Activated CD4-positive, alpha-beta T cell treated with anti-CD3 and anti-CD28 coated beads, Interleukin-2, amount 50 U/mL, for 16 hours (primary cell): ENCODE results near the gene WASF2.
A peak's percentile ranks its signal among the peaks of the same experiment; 100 is the strongest.
"Not testable (repeated sequence)": the region's sequence is repeated elsewhere in the genome, so short reads cannot be mapped to it uniquely, and the experiment has no call there.

Source experiments
- DNase-seq: peaks from one replicate; pipeline ENCODE4 v3.0.0-alpha.2; 2020

Gene WASF2, protein sequence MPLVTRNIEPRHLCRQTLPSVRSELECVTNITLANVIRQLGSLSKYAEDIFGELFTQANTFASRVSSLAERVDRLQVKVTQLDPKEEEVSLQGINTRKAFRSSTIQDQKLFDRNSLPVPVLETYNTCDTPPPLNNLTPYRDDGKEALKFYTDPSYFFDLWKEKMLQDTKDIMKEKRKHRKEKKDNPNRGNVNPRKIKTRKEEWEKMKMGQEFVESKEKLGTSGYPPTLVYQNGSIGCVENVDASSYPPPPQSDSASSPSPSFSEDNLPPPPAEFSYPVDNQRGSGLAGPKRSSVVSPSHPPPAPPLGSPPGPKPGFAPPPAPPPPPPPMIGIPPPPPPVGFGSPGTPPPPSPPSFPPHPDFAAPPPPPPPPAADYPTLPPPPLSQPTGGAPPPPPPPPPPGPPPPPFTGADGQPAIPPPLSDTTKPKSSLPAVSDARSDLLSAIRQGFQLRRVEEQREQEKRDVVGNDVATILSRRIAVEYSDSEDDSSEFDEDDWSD

DNA sequence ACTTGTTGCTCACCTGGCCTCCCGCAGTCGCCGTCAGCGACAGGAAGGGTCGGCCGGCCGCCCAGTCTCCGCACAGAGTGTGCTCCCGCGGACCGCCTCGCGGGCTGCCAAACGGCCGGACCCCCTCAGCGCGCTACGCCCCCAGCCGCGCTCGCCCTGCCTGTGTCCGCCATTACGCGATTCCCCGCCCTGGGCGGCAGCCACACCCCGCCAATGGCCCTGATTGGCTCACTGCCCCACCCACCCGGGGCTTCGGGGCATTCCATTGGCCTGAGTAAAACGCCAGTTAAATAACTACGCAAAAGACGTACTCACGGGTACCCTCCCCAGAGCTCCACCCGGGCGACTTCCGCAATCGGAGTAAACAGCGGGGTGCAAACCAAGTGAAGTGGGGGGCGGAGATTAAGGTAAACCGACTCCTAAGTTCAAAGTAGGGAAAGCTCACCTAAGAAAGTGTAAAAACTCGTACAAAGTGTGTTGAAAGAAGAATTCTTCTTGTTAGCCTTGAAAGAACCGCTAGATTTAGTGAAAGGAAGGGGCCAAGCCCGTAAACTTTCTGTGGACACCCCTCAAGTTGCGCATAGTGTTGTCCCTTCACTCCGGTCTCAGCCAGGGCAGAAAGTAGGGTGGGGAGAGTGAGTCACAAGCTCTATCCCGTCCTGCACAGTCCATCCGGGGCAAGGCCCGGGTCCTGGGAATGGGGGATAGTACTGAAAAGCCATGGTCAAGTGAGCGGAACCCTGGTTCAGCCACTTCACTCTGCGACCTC is at the start of gene WASF2:
TSS of gene WASF2 (minus strand) at position 195 of the 769 bp plus-strand sequence. CDS start 61,277 bp downstream, outside the sequence.
- DNase-seq, result peak; percentile 98

DNA sequence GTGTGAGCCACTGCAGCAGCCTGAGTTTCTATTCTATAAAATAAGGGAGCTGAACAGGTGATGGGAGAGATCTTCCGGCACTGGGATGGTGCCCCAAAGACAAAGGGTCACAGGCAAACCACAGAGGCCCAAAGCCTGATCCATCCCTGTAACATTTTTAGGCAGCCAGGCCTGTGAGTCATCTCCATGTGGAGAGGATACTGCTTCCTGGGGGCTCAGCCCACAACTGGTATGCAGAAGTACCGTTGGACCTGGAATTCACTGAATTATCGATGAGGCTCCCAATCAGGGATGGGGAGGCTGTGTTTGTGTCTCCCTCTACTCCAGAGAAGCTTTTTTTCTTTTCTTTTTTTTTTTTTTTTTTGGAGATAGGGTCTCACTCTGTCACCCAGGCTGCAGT is 48.8 kb upstream of the WASF2 start:
- no peak for DNase-seq

DNA sequence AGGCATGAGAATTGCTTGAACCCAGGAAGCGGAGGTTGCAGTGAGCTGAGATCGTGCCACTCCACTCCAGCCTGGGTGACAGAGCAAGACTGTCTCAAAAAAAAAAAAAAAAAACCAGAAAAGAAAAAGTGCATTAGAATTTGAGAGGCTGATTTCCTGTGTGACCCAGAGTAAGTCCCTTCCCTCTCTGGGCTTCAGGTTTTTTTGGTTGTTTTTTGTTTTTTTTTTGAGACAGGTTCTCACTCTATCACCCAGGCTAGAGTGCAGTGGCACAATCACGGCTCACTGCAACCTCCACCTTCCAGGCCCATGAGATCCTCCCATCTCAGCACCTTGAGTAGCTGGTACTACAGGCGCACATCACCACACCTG is 48.3 kb upstream of the WASF2 start:
- DNase-seq, result not testable (repeated sequence)

DNA sequence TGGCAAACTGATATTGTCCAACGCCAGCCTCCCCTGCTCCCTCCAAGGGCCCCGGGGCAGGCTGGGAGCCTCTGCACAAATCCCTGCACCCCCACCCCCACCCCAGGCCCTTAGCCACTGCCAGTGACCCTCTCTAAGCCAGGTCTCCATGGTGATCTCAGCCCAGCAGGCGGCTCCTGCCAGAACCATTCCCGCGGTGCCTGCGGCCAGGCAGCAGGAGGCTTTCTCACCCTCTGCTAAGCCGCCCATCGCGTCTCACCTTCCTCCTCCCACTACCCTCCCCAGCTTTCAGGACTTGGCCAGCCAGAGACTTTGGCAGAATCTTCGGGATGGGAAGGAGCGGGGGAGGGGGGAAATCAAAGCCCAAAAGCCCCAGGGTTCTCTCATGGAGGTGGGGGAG is 46.8 kb upstream of the WASF2 start:
- DNase-seq, result no peak

DNA sequence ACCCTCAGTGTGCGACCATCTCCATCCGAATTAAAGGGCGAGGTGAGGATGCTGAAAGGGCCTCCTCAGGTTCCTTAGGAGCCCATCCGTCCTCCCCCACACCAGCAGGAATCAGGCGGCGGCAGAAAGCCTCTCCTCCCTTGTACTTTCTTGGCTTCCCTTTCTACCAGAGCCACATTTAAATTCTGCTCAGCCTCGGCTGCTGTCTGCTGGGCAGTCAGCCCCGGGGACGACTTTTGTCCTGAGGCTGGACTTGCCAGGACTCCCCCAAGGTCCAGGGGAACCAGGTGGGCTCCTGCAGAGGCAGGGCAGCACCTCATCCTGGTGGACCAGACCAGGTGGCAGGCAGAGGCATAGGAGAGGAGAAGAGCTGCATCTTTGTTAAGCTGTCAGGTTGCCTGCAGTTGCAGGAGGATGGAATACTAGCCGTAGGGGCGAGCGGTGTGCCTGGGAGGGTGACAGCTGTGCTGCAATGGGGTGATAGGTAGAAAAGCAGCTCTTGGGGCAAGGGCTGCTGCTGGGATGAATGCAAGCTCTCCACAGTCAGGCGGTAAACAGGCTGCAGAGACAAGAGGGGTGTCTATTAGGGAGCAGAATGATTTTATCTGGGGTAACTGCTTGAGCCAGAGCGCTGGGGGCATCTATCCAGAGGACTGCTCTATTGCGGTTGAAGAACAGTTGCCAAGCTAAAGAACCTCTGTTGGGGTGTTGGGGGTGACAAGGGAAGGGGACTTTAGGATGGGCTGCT is 46.2 kb upstream of the WASF2 start:
- no peak for DNase-seq

DNA sequence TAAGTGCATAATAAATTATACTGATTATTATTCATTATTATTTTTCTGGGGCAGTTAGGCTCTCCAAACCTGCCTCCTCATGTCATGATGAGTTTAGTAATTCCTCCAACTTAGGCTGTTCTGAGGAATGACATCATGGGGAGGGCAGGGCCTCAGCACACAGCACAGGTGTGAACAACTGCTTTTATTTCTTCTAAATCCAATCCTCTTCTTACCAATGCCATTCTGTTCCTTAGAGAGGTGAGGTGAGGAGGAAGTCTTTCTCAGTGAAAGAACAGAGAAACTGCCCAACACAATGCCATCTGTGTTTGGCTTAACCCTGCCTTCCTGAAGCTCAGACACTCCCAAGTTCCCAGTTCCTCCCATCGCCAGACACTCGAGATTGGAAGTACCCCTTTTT is 45.4 kb upstream of the WASF2 start:
- DNase-seq, result no peak

DNA sequence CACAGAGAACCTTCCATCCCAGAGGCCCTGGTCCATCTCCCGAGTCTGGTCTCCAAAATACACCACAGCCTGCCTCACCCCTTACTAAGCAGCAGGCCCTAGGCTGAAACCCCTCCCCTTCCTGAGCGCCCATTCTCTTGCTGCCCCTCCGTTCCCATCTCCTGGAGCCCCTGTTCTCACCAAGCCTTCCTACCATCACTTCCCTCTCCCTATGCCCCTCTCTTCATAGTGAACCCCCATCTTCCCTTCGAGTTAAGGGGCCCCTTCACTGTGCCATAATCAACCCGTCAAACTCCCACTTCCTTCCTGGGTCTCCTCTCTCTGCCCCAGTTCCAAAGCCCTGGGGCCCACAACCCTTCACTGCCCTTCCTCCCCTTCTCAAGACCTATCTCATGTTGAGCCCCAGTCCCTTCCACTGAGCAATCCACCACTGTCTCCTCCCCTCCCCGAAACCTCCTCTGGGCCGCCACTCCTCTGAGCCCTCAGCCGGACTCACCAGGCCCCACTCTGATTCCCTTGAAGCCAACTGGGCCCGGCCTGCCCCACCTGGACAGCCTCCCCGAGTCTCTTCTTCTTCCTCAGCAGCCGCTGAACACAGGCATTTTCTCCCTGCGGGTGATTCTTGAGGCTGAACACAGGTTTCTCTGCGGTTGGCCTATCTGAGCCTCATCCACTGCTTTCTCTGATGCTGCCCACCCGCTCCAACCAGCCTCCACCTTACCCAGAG is 42.2 kb upstream of the WASF2 start:
- DNase-seq, result no peak

DNA sequence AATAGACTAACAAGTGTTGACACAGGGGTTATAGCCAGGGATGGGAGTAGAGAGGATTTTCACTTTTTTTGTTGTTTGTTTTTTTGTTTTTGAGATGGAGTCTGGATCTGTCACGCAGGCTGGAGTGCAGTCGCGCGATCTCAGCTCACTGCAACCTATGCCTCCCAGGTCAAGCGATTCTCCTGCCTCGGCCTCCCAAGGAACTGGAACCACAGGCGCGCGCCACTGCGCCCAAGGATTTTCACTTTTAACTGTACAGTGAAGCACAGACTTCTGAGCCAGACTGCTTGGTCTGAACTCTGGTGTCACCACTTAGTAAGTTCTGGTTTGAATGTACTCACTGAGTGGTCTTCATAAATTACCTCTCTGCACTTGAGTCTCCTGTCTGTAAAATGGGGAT is 40.2 kb upstream of the WASF2 start:
- no peak for DNase-seq

DNA sequence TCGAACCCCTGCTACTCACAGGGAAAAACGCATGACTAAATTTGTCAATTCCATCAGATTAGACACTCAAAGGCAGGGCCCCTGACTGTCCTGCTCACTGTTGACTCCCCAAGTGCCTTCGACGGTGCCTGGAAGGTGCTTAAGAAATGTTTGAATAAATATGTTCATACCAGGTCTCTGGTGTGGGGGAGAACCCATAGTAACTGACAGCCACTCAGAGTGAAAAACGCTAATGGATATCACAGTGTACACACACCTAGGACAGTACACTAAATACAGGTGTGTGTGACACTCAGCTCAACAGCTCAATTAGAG is 39.7 kb upstream of the WASF2 start:
- DNase-seq, result no peak

DNA sequence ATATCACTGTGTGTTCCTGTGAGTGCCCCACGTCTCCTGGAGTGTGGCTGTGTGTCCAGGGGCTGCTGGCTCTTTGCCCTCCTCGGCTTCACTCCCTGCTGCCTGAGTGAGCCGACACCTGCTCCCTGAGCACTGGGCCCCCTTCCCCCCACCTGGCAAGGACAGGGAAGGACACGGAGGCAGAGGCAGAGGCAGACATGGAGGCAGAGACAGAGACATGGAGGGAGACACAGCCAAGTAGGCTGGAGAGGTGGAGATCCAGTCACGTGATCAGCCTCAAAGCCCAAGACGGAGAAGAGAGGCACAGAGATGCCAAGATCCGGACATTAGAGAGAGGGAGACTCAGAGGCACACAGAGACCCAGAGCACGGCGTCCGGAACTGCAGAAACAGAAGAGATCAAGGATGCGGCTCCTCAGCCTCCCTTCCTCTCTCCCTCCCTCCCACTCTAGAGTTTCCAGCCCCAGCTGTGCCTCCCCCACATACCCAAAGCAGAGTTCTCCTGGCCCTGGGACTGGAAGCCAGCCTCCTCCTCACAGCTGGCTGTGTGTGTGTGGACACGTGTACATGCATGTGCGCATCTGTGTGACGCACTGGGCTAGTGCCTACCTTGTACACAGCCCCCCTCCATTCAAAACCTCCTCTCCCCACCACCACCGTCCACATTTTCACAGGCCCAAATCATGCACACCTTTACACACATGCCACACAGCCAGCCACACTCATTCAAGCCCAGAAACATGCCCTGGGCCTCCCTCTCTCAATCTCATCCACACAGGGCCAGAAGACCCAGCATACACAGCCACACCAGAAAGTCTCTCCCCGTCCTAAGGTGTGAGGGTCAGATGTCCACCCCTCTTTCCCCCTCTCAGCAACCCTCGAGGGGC is 39.1 kb upstream of the WASF2 start:
- no peak for DNase-seq

DNA sequence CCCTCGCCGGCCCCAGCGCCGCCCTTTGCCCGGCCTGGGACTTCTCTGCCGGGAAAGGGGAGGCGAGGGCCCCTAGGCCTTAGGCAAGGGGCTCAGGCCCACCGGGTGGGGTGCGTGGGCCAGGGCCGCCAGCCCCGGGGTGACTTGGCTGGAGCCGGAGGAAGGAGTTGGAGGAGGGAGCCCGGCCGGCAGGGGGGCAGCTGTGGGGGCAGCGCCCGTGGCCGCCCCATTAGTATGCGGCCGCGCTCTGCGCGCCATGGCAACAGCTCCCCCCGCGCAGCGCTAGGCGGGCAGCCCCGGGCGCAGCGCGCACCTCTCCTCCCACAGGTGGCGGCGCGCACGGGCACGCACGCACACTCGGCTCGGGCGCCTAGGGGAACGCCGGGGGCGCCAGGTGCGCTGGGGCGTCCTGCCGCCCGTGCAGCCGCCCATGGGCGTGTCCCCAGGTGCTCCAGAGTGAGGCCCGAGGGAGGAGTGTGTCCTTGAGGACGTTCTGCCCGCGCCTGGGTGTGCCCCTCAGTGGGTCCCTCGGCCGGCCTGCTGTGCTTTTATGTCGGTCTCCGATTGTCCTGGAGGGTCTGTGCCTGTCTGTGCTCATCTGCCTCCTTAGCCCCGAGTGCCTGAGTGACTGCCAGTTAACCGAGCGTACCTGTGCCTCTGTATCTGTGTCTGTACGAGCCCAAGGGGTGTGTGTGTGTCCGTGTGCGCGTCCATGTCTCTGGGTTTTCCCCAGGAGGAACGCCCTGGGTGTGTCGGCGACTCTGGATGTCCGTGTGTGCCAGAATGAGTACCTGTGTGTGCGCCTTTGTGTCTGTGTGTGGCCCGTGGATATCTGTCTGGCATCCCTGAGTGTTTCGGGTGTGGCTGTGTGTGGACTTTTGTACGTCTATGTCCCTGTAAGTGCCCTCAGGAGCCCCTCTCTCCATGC is 38.2 kb upstream of the WASF2 start:
- DNase-seq, result no peak

DNA sequence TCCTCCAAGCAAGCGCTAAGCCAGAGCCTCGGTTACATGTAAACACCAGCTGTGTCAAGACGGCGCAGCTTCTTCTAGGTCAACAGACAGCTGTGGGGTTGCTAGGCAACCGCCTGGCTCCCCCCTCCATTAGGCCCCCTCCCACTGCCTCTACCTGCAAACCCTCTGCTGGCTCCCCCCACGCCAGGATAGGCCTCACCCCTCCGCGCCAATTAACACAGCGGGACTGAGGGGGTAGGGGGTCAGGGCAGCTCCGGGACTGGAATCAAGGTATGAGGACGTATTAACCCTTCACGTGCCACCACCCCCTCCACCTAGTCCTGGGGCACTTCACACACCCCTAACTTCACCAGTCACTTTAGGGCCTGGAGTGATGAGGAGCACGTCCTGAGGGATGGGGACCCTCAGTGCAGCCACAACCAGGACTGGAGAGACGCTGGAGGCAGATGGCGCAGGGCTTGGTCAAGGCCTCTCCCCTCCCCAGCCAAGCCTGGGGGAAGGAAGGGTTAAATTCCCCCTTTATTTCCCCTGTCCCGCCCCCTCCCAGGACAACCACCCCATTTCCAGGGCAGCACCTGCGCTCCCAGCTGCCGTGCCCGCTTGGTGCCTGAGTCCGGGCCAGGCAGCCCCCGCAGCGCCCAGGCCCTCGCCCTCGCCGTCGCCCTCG is 37.4 kb upstream of the WASF2 start:
- DNase-seq, result peak; percentile 11

DNA sequence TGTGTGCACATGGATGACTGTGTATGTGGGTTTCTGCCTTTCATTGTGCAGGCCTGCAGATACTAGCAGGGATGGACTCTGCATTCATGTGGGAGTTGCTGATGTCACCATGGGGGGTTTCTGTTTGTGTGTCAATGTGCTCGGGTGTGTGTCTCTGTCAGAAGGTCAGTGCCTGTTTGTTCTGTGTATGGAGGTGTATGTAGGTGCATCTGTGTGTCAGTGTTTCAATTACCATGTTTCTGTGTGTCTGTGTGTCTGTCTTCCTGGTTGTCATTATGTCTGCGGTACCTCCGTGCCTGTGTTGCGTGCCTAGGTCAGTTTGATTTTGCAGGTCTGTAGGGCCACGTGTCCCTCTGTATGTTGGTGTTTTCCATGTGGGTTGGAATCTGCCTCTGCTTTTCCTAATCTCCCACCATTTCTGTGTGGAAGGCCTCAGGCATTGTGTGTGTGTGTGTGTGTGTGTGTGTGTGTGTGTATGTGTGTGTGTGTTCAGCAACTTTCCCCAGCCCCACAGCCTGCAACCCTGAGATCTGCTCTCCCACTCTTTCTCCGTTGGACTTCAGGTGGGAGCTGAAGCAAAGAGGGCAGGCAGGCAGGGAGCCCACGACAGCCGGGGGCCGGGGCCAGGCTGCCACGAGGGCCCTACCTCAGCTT is 36.7 kb upstream of the WASF2 start:
- peak; percentile 12 for DNase-seq

DNA sequence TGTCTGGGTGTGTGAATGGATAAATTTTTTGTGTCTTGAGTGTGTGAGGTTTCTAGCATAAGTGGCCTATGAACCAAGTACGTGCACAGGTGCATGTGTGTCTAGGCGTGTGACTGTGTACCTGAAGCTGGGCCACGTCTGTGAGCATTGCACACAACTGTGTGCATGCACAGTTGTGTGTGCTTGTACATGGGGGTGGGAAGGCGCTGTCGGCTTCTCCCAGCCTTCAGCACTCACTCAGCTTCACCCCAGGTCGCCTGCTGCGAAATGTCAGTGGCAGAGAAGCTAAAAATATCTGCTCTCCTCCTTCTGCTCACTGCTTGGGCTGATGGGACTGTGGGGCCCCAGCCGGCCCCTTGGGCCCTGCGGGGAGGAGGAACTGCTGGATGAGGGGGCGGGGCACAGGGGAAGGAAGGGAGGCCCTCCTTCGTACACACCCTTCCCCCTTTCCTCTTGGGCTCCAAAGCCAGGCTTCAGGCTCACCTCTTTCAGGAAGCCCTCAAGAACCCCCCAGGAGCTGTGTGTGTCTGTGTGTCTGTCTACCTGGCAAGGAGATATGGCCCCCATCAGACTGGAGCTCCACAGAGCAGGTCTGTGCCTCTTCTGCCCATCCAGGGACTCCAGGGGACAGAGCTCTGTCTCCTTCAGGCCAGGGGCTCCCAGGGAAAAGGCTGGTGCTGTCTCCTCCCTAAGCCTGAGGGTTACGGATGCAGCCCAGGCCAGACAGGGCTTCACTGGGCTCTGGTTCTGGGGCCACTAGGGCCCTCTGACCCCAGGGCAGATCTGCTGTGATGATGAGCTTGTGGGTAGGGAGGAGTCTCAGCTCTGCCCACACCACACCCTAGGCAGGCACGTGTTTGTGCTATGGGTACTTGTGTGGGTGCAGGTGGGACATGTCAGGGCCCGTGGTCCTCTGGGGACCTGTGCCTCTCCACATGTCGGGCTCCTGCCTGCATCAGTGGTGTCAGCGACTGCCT is 35.6 kb upstream of the WASF2 start:
- DNase-seq, result peak; percentile 75

DNA sequence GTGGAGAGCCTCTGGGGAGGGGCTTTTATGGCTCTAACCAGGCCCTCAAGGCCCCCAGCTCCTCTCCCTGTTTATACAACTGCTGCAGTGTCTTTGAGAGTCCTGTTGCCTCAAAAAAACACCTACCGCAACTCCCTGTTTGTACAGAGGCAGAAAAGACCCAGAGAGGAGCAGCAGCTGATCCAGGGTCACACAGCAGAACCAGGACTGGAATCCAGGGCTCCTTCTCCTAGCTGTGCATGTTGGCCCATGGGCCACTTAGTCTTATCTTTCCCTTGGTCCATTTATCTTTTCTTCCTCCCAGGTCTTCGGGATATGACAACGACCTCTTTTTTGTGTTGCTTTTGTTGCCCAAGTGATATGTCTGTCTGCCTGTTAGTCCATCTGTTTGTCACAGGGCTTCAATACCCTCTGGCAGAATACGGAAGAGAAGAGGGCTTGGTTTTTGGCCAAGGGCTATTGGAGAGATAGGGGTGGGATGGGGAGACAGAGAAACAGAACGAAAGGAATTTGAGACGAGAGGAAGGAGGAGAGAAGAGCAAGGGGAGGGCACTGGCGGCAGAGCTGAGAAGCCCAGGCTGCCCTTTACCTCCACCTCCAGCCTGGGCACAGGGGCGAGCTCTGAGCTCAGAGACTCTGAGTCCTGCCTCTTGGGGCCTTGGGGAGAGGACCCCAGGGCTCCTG is 33.5 kb upstream of the WASF2 start:
- no peak for DNase-seq

DNA sequence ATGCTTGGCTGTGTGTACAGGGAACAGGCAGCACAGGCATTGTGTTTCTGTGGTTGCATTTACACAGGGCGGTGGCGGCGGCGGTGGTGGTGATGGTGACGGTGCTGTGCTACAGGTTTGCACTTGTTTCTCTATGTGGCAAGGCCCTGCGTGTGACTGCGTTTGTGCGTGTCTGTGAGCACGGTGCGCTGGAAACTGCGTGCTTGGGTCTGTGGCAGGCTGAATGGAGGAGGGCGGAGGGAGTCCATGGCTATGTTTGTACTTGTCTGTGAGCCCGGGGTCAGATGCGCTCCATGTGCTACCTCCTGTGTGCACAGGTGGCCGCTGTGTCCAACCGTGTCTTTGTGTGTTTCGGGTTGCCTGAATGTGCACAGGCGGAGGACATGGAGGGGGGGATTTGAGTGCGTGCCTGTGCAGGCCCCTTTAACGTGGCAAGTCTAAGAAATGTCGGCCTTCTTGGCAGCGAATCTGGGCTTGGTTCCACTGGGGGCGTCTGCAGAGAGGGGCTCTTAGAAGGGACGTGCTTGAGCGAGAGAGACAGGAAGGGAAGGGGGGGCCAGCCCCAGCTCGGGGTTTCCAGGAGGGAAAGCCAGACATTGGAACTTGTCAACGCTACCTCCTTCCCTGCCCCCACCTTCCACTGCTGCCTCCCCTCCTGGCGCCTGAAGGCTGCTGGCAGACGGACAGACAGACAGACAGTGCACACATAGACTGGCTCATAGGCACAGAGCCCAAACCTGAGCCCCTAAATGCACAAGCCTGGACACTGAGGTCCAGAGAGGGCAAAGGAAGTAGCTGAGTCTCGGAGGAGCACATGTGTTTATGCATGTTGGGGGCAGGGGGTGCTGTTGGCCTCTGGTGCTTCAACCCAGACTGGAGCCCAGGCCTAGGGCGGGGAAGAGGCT is 32.7 kb upstream of the WASF2 start:
- peak; percentile 77 for DNase-seq
